MM.1S (cell line): ENCODE measurements around the gene ZNF561.
A peak's percentile ranks its signal among the peaks of the same experiment; 100 is the strongest.

Experiments used
- DNase-seq: peaks from one replicate; pipeline ENCODE4 v3.0.0-alpha.2; 2015
- H2AFZ ChIP-seq: fragments of 300-600 bp; sonication (generic); 2 replicates; pipeline ENCODE4 v1.6.0; 2016; ENCODE audit warnings: antibody characterized with exemption, low read length
- H3F3A ChIP-seq: fragments of 300-600 bp; sonication (generic); 2 replicates; pipeline ENCODE4 v1.6.1; 2016; ENCODE audit warnings: mild to moderate bottlenecking, antibody characterized with exemption, low read length, moderate library complexity, mixed read lengths; ENCODE audit not compliant: insufficient read depth
- H3K27ac ChIP-seq: fragments of 300-600 bp; sonication (generic); 2 replicates; pipeline ENCODE4 v1.5.1; 2016; ENCODE audit warnings: mild to moderate bottlenecking, low read length
- H3K27me3 ChIP-seq: fragments of 300-600 bp; sonication (generic); replicated peaks from 2 replicates; pipeline ENCODE4 v1.6.0; 2016; ENCODE audit warnings: low read length; ENCODE audit not compliant: insufficient read depth
- H3K36me3 ChIP-seq: fragments of 300-600 bp; sonication (generic); replicated peaks from 2 replicates; pipeline ENCODE4 v1.6.1; 2016; ENCODE audit warnings: mild to moderate bottlenecking, low read length, mixed read lengths; ENCODE audit not compliant: insufficient read depth
- H3K4me1 ChIP-seq: fragments of 300-600 bp; sonication (generic); 2 replicates; pipeline ENCODE4 v1.6.1; 2016; ENCODE audit warnings: low read length, mixed read lengths
- H3K4me2 ChIP-seq: fragments of 300-600 bp; sonication (generic); 2 replicates; pipeline ENCODE4 v1.6.0; 2016; ENCODE audit warnings: low read depth, low read length
- H3K4me3 ChIP-seq: fragments of 300-600 bp; sonication (generic); 2 replicates; pipeline ENCODE4 v1.5.1; 2016; ENCODE audit warnings: low read length, mixed read lengths
- H3K79me2 ChIP-seq: fragments of 300-600 bp; sonication (generic); 2 replicates; pipeline ENCODE4 v1.6.1; 2016; ENCODE audit warnings: mixed run types, low read length, mixed read lengths
- H3K9ac ChIP-seq: fragments of 300-600 bp; sonication (generic); 2 replicates; pipeline ENCODE4 v1.6.1; 2016; ENCODE audit warnings: low read length, mixed read lengths
- H3K9me2 ChIP-seq: fragments of 300-600 bp; sonication (generic); replicated peaks from 2 replicates; pipeline ENCODE4 v1.6.1; 2016; ENCODE audit warnings: mild to moderate bottlenecking, low read length, mixed read lengths; ENCODE audit not compliant: insufficient read depth
- H3K9me3 ChIP-seq: fragments of 300-600 bp; sonication (generic); replicated peaks from 2 replicates; pipeline ENCODE4 v1.6.1; 2016; ENCODE audit warnings: mild to moderate bottlenecking, low read length, mixed read lengths; ENCODE audit not compliant: insufficient read depth
- H4K20me1 ChIP-seq: fragments of 300-600 bp; sonication (generic); 2 replicates; pipeline ENCODE4 v1.6.1; 2016; ENCODE audit warnings: mild to moderate bottlenecking, low read length, moderate library complexity, mixed read lengths; ENCODE audit not compliant: insufficient read depth
- CTCF ChIP-seq: fragments of 300-600 bp; sonication (generic); IDR thresholded peaks from 2 replicates; pipeline ENCODE4 v1.5.1; 2016; ENCODE audit warnings: antibody characterized with exemption, low read length, mixed read lengths
- EZH2 ChIP-seq: fragments of 300-600 bp; sonication (generic); optimal IDR thresholded peaks from 2 replicates; pipeline ENCODE3; 2017; ENCODE audit warnings: low read depth, mild to moderate bottlenecking, antibody characterized with exemption, low read length, mixed read lengths
- EZH2phosphoT487 ChIP-seq: fragments of 300-600 bp; sonication (generic); IDR thresholded peaks from 2 replicates; pipeline ENCODE4 v1.6.1; 2018; ENCODE audit warnings: antibody characterized with exemption, low read length

The ZNF561 gene

GRCh38 chr19:9608912-9609311, 12.1 kb downstream of the ZNF561 start:
- Histone ChIP-seq H3K4me2 (no peak overlapping the region), H3K36me3 (peaks cover 4% of the 10 kb centered on the region; the same call in 1 of the 2 replicates), H3K9me2 (no peaks in the 10 kb centered on the region), H3K79me2 (no peaks in the 10 kb centered on the region), H3K4me1 (no peaks in the 10 kb centered on the region), H3K9me3 (no peaks in the 10 kb centered on the region), H4K20me1 (no peaks in the 10 kb centered on the region), H3K9ac (no peak overlapping the region), H3K27ac (no peak overlapping the region), H3K4me3 (no peak overlapping the region), H3K27me3 (no peaks in the 10 kb centered on the region), H2AFZ (no peak overlapping the region), H3F3A (no peaks in the 10 kb centered on the region)
- no peak for TF ChIP-seq CTCF
- no peak for TF ChIP-seq EZH2phosphoT487
- TF ChIP-seq EZH2: no peak
- DNase-seq: no peak

GRCh38 chr19:9597027-9597426, 24.0 kb downstream of the ZNF561 start:
- Histone ChIP-seq H3K9ac (no peak overlapping the region), H3F3A (no peaks in the 10 kb centered on the region), H3K4me2 (no peak overlapping the region), H3K27ac (no peak overlapping the region), H3K9me3 (no peaks in the 10 kb centered on the region), H3K4me1 (no peaks in the 10 kb centered on the region), H3K36me3 (no peaks in the 10 kb centered on the region), H2AFZ (no peak overlapping the region), H3K79me2 (no peaks in the 10 kb centered on the region), H3K27me3 (peaks cover 18% of the 10 kb centered on the region), H4K20me1 (no peaks in the 10 kb centered on the region), H3K9me2 (no peaks in the 10 kb centered on the region), H3K4me3 (no peak overlapping the region)
- DNase-seq: no peak
- TF ChIP-seq EZH2: no peak
- no peak for TF ChIP-seq CTCF
- TF ChIP-seq EZH2phosphoT487: no peak

GRCh38 chr19:9586764-9587163, 34.3 kb downstream of the ZNF561 start:
- H4K20me1 ChIP-seq: no peaks in the 10 kb centered on the region
- no peaks in the 10 kb centered on the region for H3K9me2 ChIP-seq
- H3K27ac ChIP-seq: no peak overlapping the region
- peak overlapping the region; percentile 27; the same call in 1 of the 2 replicates for H2AFZ ChIP-seq
- no peak overlapping the region for H3K9ac ChIP-seq
- H3K36me3 ChIP-seq: peaks cover 1% of the 10 kb centered on the region; the same call in 1 of the 2 replicates
- peak; percentile 63 for TF ChIP-seq CTCF
- TF ChIP-seq EZH2phosphoT487: no peak
- H3K4me1 ChIP-seq: no peaks in the 10 kb centered on the region
- 0 out of 2 replicates have a peak overlapping the region, but pooled peaks have one; percentile 29 for H3K4me3 ChIP-seq
- peaks cover 20% of the 10 kb centered on the region; the same call in 1 of the 2 replicates for H3K27me3 ChIP-seq
- H3K4me2 ChIP-seq: peak overlapping the region; percentile 39; the same call in 1 of the 2 replicates
- peaks cover 27% of the 10 kb centered on the region for H3K79me2 ChIP-seq
- H3F3A ChIP-seq: peaks cover 5% of the 10 kb centered on the region; the same call in 1 of the 2 replicates
- H3K9me3 ChIP-seq: no peaks in the 10 kb centered on the region
- DNase-seq: peak; percentile 74
